ENCODE measurements around the gene ERBB4. TPM values are rescaled to one million over a fixed set of nuclear protein-coding genes. Genes with fewer than 3 reads are reported as not detected.

Gene ERBB4
- total and polyA plus RNA-seq, 10 of the 15 experiments (the other 5 are each of a cell fraction or from before 2014, with no cell fraction given): under 0.01 to 0.23 (median 0.01) TPM; not detected in 4

GRCh38 chr2:211354481-211354880 is 1184.1 kb downstream of the ERBB4 start:
- Histone ChIP-seq H3K27ac (ENCODE audit: control insufficient read depth, insufficient read depth) (no peak overlapping the region), H3K79me2 (ENCODE audit: control insufficient read depth, insufficient read depth, low read length) (no peaks in the 10 kb centered on the region), H4K20me1 (ENCODE audit: control insufficient read depth, insufficient read depth) (no peaks in the 10 kb centered on the region), H2AFZ (ENCODE audit: control insufficient read depth, low read depth, low read length) (no peak overlapping the region), H3K9ac (ENCODE audit: control insufficient read depth, insufficient read depth, low read length) (no peak overlapping the region), H3K4me1 (ENCODE audit: control insufficient read depth, insufficient read depth, low read length) (no peaks in the 10 kb centered on the region), H3K27me3 (replicated peaks in 1 of 2; ENCODE audit: control insufficient read depth in 2 of 2, insufficient read depth in 2 of 2, low read length in 1 of 2) (no peaks in the 10 kb centered on the region), H3K4me3 (no peak overlapping the region), H3K4me2 (ENCODE audit: control insufficient read depth, insufficient read depth) (no peak overlapping the region), H3K36me3 (ENCODE audit: control insufficient read depth in 2 of 2, insufficient read depth in 2 of 2, low read length in 1 of 2) (no peaks in the 10 kb centered on the region), H3K9me3 (replicated peaks; ENCODE audit: control insufficient read depth, insufficient read depth, low read length) (no peaks in the 10 kb centered on the region)
- no peak for DNase-seq (ENCODE audit: low read depth, low spot score)
- ATAC-seq: no peak
- intact Hi-C loops (cut with micrococcal nuclease; ENCODE audit: unreplicated experiment): loop anchor here (10.0 kb wide), 1 partner anchor 270 kb away; no protein-coding TSS in a partner anchor
- TF ChIP-seq DPF2 (IDR thresholded peaks at IDR 0.05): no peak
- no peak for TF ChIP-seq BCL11A (IDR thresholded peaks at IDR 0.05; ENCODE audit: low read depth, low read length)
- TF ChIP-seq NR2C2 (IDR thresholded peaks at IDR 0.05; ENCODE audit: borderline replicate concordance, control insufficient read depth, insufficient read length, low read depth): no peak
- 0% methylated on average over 1 of the region's 1 CpG for WGBS (ENCODE audit: insufficient coverage, insufficient replicate concordance, low lambda C conversion rate, missing lambda C conversion rate)
- RAD21 ChIA-PET (ENCODE audit: unreplicated experiment): no interaction called here
- no peak for FAIRE-seq
- POLR2A ChIA-PET: no interaction called here
- no TSS peak for BruUV-seq (replicated peaks)
- SMC1A ChIA-PET (ENCODE audit: uncharacterized antibody, unreplicated experiment): interaction anchor here (1.1 kb wide), 1 partner anchor 15 kb away, joined by 3 read pairs; no protein-coding TSS in a partner anchor
- in situ Hi-C loops (cut with MboI): no loop called here
- CTCF ChIA-PET: interaction anchor here (1.2 kb wide), 1 partner anchor 74 kb away, joined by 3 read pairs; no protein-coding TSS in a partner anchor

GRCh38 chr2:211351987-211352386 is 1186.6 kb downstream of the ERBB4 start:
- H3K4me1 ChIP-seq (ENCODE audit: control insufficient read depth, insufficient read depth, low read length): no peaks in the 10 kb centered on the region
- no peak overlapping the region for H3K4me3 ChIP-seq
- no peak overlapping the region for H3K4me2 ChIP-seq (ENCODE audit: control insufficient read depth, insufficient read depth)
- H4K20me1 ChIP-seq (ENCODE audit: control insufficient read depth, insufficient read depth): no peaks in the 10 kb centered on the region
- BruUV-seq (replicated peaks): no TSS peak
- ChIA-PET POLR2A (no interaction called here), SMC1A (ENCODE audit: uncharacterized antibody, unreplicated experiment) (no interaction called here), RAD21 (ENCODE audit: unreplicated experiment) (no interaction called here), CTCF (no interaction called here)
- no peak overlapping the region for H3K27ac ChIP-seq (ENCODE audit: control insufficient read depth, insufficient read depth)
- H2AFZ ChIP-seq (ENCODE audit: control insufficient read depth, low read depth, low read length): no peak overlapping the region
- H3K36me3 ChIP-seq (ENCODE audit: control insufficient read depth in 2 of 2, insufficient read depth in 2 of 2, low read length in 1 of 2): no peaks in the 10 kb centered on the region
- in situ Hi-C loops (cut with MboI) (no loop called here), intact Hi-C loops (cut with micrococcal nuclease; ENCODE audit: unreplicated experiment) (loop anchor here (10.0 kb wide), 1 partner anchor 267 kb away; no protein-coding TSS in a partner anchor)
- ATAC-seq (no peak), FAIRE-seq (no peak), DNase-seq (ENCODE audit: low read depth, low spot score) (no peak)
- no peaks in the 10 kb centered on the region for H3K79me2 ChIP-seq (ENCODE audit: control insufficient read depth, insufficient read depth, low read length)
- 11% methylated on average over 3 of the region's 3 CpGs for WGBS (ENCODE audit: insufficient coverage, insufficient replicate concordance, low lambda C conversion rate, missing lambda C conversion rate)
- H3K9me3 ChIP-seq (replicated peaks; ENCODE audit: control insufficient read depth, insufficient read depth, low read length): no peaks in the 10 kb centered on the region
- no peaks in the 10 kb centered on the region for H3K27me3 ChIP-seq (replicated peaks in 1 of 2; ENCODE audit: control insufficient read depth in 2 of 2, insufficient read depth in 2 of 2, low read length in 1 of 2)
- H3K9ac ChIP-seq (ENCODE audit: control insufficient read depth, insufficient read depth, low read length): no peak overlapping the region
- TF ChIP-seq FOS (IDR thresholded peaks at IDR 0.05; ENCODE audit: borderline replicate concordance, extremely low read depth, insufficient read length): no peak
- TF ChIP-seq E2F4 (IDR thresholded peaks at IDR 0.05; ENCODE audit: low read depth, low read length): no peak
- no peak for TF ChIP-seq RELA (IDR thresholded peaks at IDR 0.05; ENCODE audit: borderline replicate concordance, partially characterized antibody)
- no peak for TF ChIP-seq SREBF2 (IDR thresholded peaks at IDR 0.05; ENCODE audit: low read length)
- TF ChIP-seq CREM (IDR thresholded peaks at IDR 0.05; ENCODE audit: low read depth): no peak
- no peak for TF ChIP-seq MEF2A (IDR thresholded peaks at IDR 0.05; ENCODE audit: insufficient read depth, low read depth, low read length)
- TF ChIP-seq IKZF2 (IDR thresholded peaks at IDR 0.05): no peak
- TF ChIP-seq PBX3 (IDR thresholded peaks at IDR 0.05; ENCODE audit: insufficient replicate concordance, low read depth, low read length): no peak
- no peak for TF ChIP-seq NFYA (IDR thresholded peaks at IDR 0.05; ENCODE audit: borderline replicate concordance, low read depth, low read length)
- TF ChIP-seq E2F8 (IDR thresholded peaks at IDR 0.05; ENCODE audit: low read depth, partially characterized antibody): no peak
- no peak for TF ChIP-seq BMI1 (IDR thresholded peaks at IDR 0.05; ENCODE audit: borderline replicate concordance)
